ENCODE data around the gene TMEM169. TPM values are rescaled to one million over a fixed set of nuclear protein-coding genes. Genes with fewer than 3 reads are reported as not detected.

Gene TMEM169
- total and polyA plus RNA-seq, 2 of the 13 experiments (the other 11 are each of a cell fraction or from before 2014, with no cell fraction given) = 1.5 to 4.5 TPM

DNA sequence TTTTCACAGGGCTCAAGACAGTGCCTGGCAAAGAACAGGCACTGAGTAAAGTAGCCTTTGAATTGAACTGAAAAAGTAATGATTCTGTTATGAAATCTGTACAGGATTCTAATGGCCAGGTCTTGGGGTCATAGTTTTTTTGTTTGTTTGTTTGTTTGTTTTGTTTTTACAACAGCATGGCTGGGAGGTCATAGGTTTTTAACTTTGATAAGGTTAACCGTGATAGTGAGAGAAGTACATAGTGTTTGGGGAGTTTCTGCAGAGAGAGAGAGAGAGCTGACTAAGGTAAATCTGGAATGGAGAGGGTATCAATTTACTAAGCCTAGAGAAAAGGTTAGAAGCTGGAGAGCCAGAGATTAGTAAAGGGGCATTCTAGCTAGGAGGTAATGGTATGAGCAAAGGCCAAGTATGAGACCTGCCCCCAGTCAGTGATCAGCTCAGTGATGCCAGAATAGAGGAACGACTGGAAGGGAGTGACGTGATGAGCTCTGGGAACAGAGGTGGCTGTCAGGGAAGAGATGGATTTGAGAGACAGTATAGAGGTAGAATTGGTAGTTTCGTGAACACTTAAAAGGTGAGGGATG, 53.3 kb downstream of the TMEM169 start:
- H4K20me1 ChIP-seq (ENCODE audit: insufficient read depth, low read length) = no peaks in the 10 kb centered on the region; the same call in 1 of the 2 replicates
- intact Hi-C loops (cut with micrococcal nuclease; ENCODE audit: unreplicated experiment) = no loop called here
- H3K4me3 ChIP-seq (replicated peaks in 1 of 3; ENCODE audit: insufficient read depth in 1 of 3, low read depth in 2 of 3, low read length in 3 of 3) = no peak overlapping the region
- CTCF ChIA-PET (ENCODE audit: low intra/inter-chr PET ratio, low total read pairs) = no interaction called here
- no peaks in the 10 kb centered on the region for H3K9me3 ChIP-seq (ENCODE audit: low read length)
- peaks cover 3% of the 10 kb centered on the region for H3K79me2 ChIP-seq (ENCODE audit: insufficient read depth, low read length)
- 95% methylated on average over 4 of the region's 4 CpGs for WGBS (ENCODE audit: low lambda C conversion rate)
- TF ChIP-seq BCL6 (CRISPR knock-in tag; IDR thresholded peaks at IDR 0.05) = no peak
- TF ChIP-seq, protein P1, sequence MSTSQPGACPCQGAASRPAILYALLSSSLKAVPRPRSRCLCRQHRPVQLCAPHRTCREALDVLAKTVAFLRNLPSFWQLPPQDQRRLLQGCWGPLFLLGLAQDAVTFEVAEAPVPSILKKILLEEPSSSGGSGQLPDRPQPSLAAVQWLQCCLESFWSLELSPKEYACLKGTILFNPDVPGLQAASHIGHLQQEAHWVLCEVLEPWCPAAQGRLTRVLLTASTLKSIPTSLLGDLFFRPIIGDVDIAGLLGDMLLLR (CRISPR knock-in tag; IDR thresholded peaks at IDR 0.05) = no peak
- TF ChIP-seq SOX5 (CRISPR knock-in tag; IDR thresholded peaks at IDR 0.05; ENCODE audit: borderline replicate concordance) = no peak
- TF ChIP-seq, protein P2, sequence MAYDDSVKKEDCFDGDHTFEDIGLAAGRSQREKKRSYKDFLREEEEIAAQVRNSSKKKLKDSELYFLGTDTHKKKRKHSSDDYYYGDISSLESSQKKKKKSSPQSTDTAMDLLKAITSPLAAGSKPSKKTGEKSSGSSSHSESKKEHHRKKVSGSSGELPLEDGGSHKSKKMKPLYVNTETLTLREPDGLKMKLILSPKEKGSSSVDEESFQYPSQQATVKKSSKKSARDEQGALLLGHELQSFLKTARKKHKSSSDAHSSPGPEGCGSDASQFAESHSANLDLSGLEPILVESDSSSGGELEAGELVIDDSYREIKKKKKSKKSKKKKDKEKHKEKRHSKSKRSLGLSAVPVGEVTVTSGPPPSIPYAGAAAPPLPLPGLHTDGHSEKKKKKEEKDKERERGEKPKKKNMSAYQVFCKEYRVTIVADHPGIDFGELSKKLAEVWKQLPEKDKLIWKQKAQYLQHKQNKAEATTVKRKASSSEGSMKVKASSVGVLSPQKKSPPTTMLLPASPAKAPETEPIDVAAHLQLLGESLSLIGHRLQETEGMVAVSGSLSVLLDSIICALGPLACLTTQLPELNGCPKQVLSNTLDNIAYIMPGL (CRISPR knock-in tag; IDR thresholded peaks at IDR 0.05; ENCODE audit: borderline replicate concordance in 1 of 2, low read depth in 1 of 2) = no peak
- no peak for TF ChIP-seq JUNB (CRISPR knock-in tag; IDR thresholded peaks at IDR 0.05; ENCODE audit: borderline replicate concordance)
- no peak for TF ChIP-seq KLF16 (CRISPR knock-in tag; IDR thresholded peaks at IDR 0.05)
- TF ChIP-seq, protein P3, sequence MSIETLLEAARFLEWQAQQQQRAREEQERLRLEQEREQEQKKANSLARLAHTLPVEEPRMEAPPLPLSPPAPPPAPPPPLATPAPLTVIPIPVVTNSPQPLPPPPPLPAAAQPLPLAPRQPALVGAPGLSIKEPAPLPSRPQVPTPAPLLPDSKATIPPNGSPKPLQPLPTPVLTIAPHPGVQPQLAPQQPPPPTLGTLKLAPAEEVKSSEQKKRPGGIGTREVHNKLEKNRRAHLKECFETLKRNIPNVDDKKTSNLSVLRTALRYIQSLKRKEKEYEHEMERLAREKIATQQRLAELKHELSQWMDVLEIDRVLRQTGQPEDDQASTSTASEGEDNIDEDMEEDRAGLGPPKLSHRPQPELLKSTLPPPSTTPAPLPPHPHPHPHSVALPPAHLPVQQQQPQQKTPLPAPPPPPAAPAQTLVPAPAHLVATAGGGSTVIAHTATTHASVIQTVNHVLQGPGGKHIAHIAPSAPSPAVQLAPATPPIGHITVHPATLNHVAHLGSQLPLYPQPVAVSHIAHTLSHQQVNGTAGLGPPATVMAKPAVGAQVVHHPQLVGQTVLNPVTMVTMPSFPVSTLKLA (IDR thresholded peaks at IDR 0.05) = no peak
- TF ChIP-seq ZNF274 (CRISPR knock-in tag; IDR thresholded peaks at IDR 0.05) = no peak
- TF ChIP-seq THAP11 (CRISPR knock-in tag; IDR thresholded peaks at IDR 0.05) = no peak
- DNase-seq (ENCODE audit: low spot score) = no peak
- H3K4me1 ChIP-seq (ENCODE audit: insufficient read depth, low read length) = peaks cover under 1% of the 10 kb centered on the region; the same call in 1 of the 2 replicates
- peaks cover 39 to 93% of the 10 kb centered on the region in 2 experiments for H3K36me3 ChIP-seq (replicated peaks in 1 of 2; ENCODE audit: control insufficient read depth in 1 of 2, insufficient read depth in 2 of 2, low read length in 2 of 2)
- FAIRE-seq = no peak
- no peaks in the 10 kb centered on the region for H3K27me3 ChIP-seq (ENCODE audit: control insufficient read depth in 1 of 2, insufficient read depth in 2 of 2, low read length in 2 of 2)
- H3K9ac ChIP-seq (ENCODE audit: insufficient read depth, low read depth, low read length) = no peak overlapping the region
- H3K4me2 ChIP-seq (ENCODE audit: low read depth, low read length) = no peak overlapping the region
- no TSS peak for BruUV-seq (replicated peaks)
- no peak overlapping the region for H3K27ac ChIP-seq (ENCODE audit: extremely low read length, insufficient read depth, low read length)
- ATAC-seq = no peak; the same call in 2 of the 3 replicates
- in situ Hi-C loops (cut with HindIII; ENCODE audit: extremely low pct_ligation_motif_present, low pct_unique_long_range_greater_than_20kb) = no loop called here
- POLR2A ChIA-PET = no interaction called here
- no peak overlapping the region for H2AFZ ChIP-seq (ENCODE audit: low read length)
